ENCODE data around the gene THBS2. TPM values are rescaled to one million over a fixed set of nuclear protein-coding genes. Genes with fewer than 3 reads are reported as not detected.
"Not testable (repeated sequence)": the region's sequence is repeated elsewhere in the genome, so short reads cannot be mapped to it uniquely, and the experiment has no call there.

The THBS2 gene
- total RNA-seq, 4 donors from 2014 or later = 5.4 to 28.3 (median 16.3) TPM

- Histone ChIP-seq H3K9me3 (no peaks in the 10 kb centered on the region), H3K36me3 (no peaks in the 10 kb centered on the region), H3K4me3 (no peak overlapping the region), H3K27ac (no peak overlapping the region), H3K4me1 (no peaks in the 10 kb centered on the region), H3K27me3 (no peaks in the 10 kb centered on the region)
- no peak for TF ChIP-seq CTCF (IDR thresholded peaks at IDR 0.05)
- no peak for TF ChIP-seq POLR2A (IDR thresholded peaks at IDR 0.05)
- no peak for DNase-seq
Observed at GRCh38 chr6:169266261-169266660, 12.6 kb upstream of the THBS2 start.

GRCh38 chr6:169265486-169266131, 12.0 kb upstream of the THBS2 start:
- no peaks in the 10 kb centered on the region for H3K9me3 ChIP-seq
- H3K36me3 ChIP-seq = no peaks in the 10 kb centered on the region
- no peak for TF ChIP-seq POLR2A (IDR thresholded peaks at IDR 0.05)
- TF ChIP-seq CTCF (IDR thresholded peaks at IDR 0.05) = no peak
- H3K27ac ChIP-seq = no peak overlapping the region
- H3K27me3 ChIP-seq = no peaks in the 10 kb centered on the region
- DNase-seq = no peak
- no peak overlapping the region for H3K4me3 ChIP-seq
- H3K4me1 ChIP-seq = no peaks in the 10 kb centered on the region

GRCh38 chr6:169263836-169264608, 10.4 kb upstream of the THBS2 start:
- Histone ChIP-seq H3K27me3 (no peaks in the 10 kb centered on the region), H3K27ac (no peak overlapping the region), H3K9me3 (no peaks in the 10 kb centered on the region), H3K4me1 (no peaks in the 10 kb centered on the region), H3K36me3 (no peaks in the 10 kb centered on the region), H3K4me3 (no peak overlapping the region)
- TF ChIP-seq CTCF (IDR thresholded peaks at IDR 0.05) = no peak
- TF ChIP-seq POLR2A (IDR thresholded peaks at IDR 0.05) = no peak
- peak in 1 of 3 donors; percentile 33 for DNase-seq

GRCh38 chr6:169263374-169263773, 9.7 kb upstream of the THBS2 start:
- H3K9me3 ChIP-seq = no peaks in the 10 kb centered on the region
- no peaks in the 10 kb centered on the region for H3K36me3 ChIP-seq
- no peaks in the 10 kb centered on the region for H3K27me3 ChIP-seq
- no peak overlapping the region for H3K27ac ChIP-seq
- no peaks in the 10 kb centered on the region for H3K4me1 ChIP-seq
- DNase-seq = no peak
- no peak for TF ChIP-seq CTCF (IDR thresholded peaks at IDR 0.05)
- no peak for TF ChIP-seq POLR2A (IDR thresholded peaks at IDR 0.05)
- H3K4me3 ChIP-seq = no peak overlapping the region

GRCh38 chr6:169262602-169263001, 9.0 kb upstream of the THBS2 start:
- H3K36me3 ChIP-seq, H3K9me3 ChIP-seq, DNase-seq, H3K27ac ChIP-seq, H3K27me3 ChIP-seq, H3K4me3 ChIP-seq, H3K4me1 ChIP-seq: not testable (repeated sequence)

GRCh38 chr6:169256518-169256917, 2.9 kb upstream of the THBS2 start:
- no peak for DNase-seq
- peaks cover 0 to 10% (median 0%) of the 10 kb centered on the region in 4 donors for H3K4me1 ChIP-seq
- TF ChIP-seq POLR2A (IDR thresholded peaks at IDR 0.05) = no peak
- TF ChIP-seq CTCF (IDR thresholded peaks at IDR 0.05) = no peak
- no peak overlapping the region for H3K4me3 ChIP-seq
- no peak overlapping the region for H3K27ac ChIP-seq
- H3K36me3 ChIP-seq = no peaks in the 10 kb centered on the region
- H3K9me3 ChIP-seq = no peaks in the 10 kb centered on the region
- peaks cover 0 to 6% of the 10 kb centered on the region in 2 donors for H3K27me3 ChIP-seq

Measured in Peyer's patch (tissue), 4 donors.